ENCODE data around the gene VSIR.

Gene VSIR

DNA sequence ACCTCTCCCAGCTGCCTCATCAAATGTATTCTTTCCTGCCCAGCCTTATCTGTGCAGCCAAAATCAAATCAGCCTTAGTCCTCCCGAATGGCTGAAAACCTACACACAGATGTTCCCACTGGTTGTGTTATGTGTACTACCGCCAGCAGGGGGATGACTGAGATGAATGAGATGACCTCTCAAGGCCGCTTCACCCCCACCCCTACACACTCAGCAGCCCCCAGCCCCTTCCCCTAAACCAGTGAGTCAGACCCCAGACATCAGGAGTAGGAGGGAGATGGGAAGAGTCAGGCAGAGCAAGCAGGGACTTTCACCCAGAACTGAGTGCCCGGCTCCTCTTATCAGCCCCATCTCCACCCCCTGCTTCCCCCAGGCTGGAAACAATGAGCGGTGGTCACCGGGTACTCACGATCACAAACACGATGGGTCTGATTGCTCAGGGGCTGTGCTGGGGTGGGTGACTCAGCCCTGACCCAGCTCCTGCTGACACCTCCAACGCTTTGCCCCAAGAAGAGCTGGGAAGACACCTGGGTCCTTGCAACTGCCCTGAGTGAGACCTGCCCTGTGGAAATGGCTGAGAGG lies 47.2 kb downstream of the VSIR start:
- H3K27ac ChIP-seq (ENCODE audit: low read depth, low read length), result no peak overlapping the region
- H3K9me3 ChIP-seq (ENCODE audit: insufficient read depth, low read length), result no peaks in the 10 kb centered on the region
- H3K79me2 ChIP-seq (ENCODE audit: insufficient read depth, low read length), result no peaks in the 10 kb centered on the region
- H3F3A ChIP-seq (ENCODE audit: insufficient read depth), result no peaks in the 10 kb centered on the region
- H3K27me3 ChIP-seq (ENCODE audit: low read length), result no peaks in the 10 kb centered on the region
- H3K36me3 ChIP-seq (ENCODE audit: low read length), result no peaks in the 10 kb centered on the region
- no peak overlapping the region for H3K9ac ChIP-seq (ENCODE audit: low read length)
- no peak for TF ChIP-seq EZH2phosphoT487 (conservative IDR thresholded peaks at IDR 0.05; ENCODE audit: low read length)
- TF ChIP-seq, protein P1, sequence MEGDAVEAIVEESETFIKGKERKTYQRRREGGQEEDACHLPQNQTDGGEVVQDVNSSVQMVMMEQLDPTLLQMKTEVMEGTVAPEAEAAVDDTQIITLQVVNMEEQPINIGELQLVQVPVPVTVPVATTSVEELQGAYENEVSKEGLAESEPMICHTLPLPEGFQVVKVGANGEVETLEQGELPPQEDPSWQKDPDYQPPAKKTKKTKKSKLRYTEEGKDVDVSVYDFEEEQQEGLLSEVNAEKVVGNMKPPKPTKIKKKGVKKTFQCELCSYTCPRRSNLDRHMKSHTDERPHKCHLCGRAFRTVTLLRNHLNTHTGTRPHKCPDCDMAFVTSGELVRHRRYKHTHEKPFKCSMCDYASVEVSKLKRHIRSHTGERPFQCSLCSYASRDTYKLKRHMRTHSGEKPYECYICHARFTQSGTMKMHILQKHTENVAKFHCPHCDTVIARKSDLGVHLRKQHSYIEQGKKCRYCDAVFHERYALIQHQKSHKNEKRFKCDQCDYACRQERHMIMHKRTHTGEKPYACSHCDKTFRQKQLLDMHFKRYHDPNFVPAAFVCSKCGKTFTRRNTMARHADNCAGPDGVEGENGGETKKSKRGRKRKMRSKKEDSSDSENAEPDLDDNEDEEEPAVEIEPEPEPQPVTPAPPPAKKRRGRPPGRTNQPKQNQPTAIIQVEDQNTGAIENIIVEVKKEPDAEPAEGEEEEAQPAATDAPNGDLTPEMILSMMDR (IDR thresholded peaks at IDR 0.05; ENCODE audit: insufficient read depth, low read length, poor library complexity, severe bottlenecking), result peak; percentile 18
- no peaks in the 10 kb centered on the region for H4K20me1 ChIP-seq (ENCODE audit: low read depth, low read length)
- H3K4me2 ChIP-seq (ENCODE audit: low read depth, low read length, poor library complexity, severe bottlenecking), result no peak overlapping the region
- H2AFZ ChIP-seq (ENCODE audit: low read depth, low read length, severe bottlenecking), result no peak overlapping the region
- H3K4me3 ChIP-seq (ENCODE audit: insufficient read depth, low read length, poor library complexity, severe bottlenecking), result no peak overlapping the region
- H3K9me2 ChIP-seq (replicated peaks; ENCODE audit: insufficient read depth, low read length), result no peaks in the 10 kb centered on the region

DNA sequence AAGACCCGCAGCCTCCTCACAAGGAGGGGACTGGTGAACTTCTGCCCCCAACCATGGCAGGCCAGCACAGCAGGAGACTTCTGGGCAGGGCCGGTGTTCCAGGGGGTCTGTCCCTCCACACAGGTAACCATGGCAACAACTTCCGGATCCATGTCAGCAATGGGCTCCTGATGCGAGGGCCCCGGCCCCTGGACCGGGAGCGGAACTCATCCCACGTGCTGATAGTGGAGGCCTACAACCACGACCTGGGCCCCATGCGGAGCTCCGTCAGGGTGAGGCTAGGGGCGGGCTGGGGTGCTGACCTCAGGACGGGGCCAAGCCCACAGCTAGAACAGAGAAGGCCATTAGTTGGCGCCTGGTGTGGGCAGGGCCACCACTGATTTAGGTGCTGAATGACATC lies 48.1 kb downstream of the VSIR start:
- Histone ChIP-seq H3K4me2 (ENCODE audit: low read depth, low read length, poor library complexity, severe bottlenecking) (no peak overlapping the region), H3K9me2 (replicated peaks; ENCODE audit: insufficient read depth, low read length) (no peaks in the 10 kb centered on the region), H3K79me2 (ENCODE audit: insufficient read depth, low read length) (no peaks in the 10 kb centered on the region), H3K9ac (ENCODE audit: low read length) (no peak overlapping the region), H2AFZ (ENCODE audit: low read depth, low read length, severe bottlenecking) (no peak overlapping the region), H3K36me3 (ENCODE audit: low read length) (no peaks in the 10 kb centered on the region), H4K20me1 (ENCODE audit: low read depth, low read length) (no peaks in the 10 kb centered on the region), H3F3A (ENCODE audit: insufficient read depth) (no peaks in the 10 kb centered on the region), H3K27me3 (ENCODE audit: low read length) (no peaks in the 10 kb centered on the region), H3K27ac (ENCODE audit: low read depth, low read length) (no peak overlapping the region), H3K4me3 (ENCODE audit: insufficient read depth, low read length, poor library complexity, severe bottlenecking) (no peak overlapping the region), H3K9me3 (ENCODE audit: insufficient read depth, low read length) (no peaks in the 10 kb centered on the region)
- TF ChIP-seq, protein P1 (IDR thresholded peaks at IDR 0.05; ENCODE audit: insufficient read depth, low read length, poor library complexity, severe bottlenecking), result no peak
- TF ChIP-seq EZH2phosphoT487 (conservative IDR thresholded peaks at IDR 0.05; ENCODE audit: low read length), result no peak

DNA sequence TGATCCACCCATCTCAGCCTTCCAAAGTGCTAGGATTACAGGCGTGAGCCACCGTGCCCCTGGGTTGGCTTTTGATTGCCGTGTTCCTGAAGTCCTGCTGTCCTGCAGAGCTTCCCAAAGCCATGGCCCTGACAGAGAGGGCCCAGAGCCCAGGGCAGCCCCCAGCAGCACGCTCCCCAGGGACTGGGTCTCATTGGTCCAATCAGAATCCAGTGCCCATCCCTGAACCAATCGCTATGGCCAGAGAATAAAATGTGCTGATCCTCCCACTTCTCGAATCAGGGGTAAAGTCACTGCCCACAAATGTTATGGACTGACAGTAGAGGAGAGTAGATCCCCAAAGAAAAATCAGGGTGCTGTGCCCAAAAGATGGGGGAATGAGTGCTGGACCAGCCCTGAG lies 48.8 kb downstream of the VSIR start:
- H3K36me3 ChIP-seq (ENCODE audit: low read length), result no peaks in the 10 kb centered on the region
- H3F3A ChIP-seq (ENCODE audit: insufficient read depth), result no peaks in the 10 kb centered on the region
- no peak overlapping the region for H2AFZ ChIP-seq (ENCODE audit: low read depth, low read length, severe bottlenecking)
- no peak overlapping the region for H3K4me3 ChIP-seq (ENCODE audit: insufficient read depth, low read length, poor library complexity, severe bottlenecking)
- no peak overlapping the region for H3K27ac ChIP-seq (ENCODE audit: low read depth, low read length)
- no peaks in the 10 kb centered on the region for H4K20me1 ChIP-seq (ENCODE audit: low read depth, low read length)
- no peaks in the 10 kb centered on the region for H3K9me3 ChIP-seq (ENCODE audit: insufficient read depth, low read length)
- TF ChIP-seq EZH2phosphoT487 (conservative IDR thresholded peaks at IDR 0.05; ENCODE audit: low read length), result no peak
- TF ChIP-seq, protein P1 (IDR thresholded peaks at IDR 0.05; ENCODE audit: insufficient read depth, low read length, poor library complexity, severe bottlenecking), result no peak
- no peak overlapping the region for H3K4me2 ChIP-seq (ENCODE audit: low read depth, low read length, poor library complexity, severe bottlenecking)
- H3K9me2 ChIP-seq (replicated peaks; ENCODE audit: insufficient read depth, low read length), result no peaks in the 10 kb centered on the region
- no peak overlapping the region for H3K9ac ChIP-seq (ENCODE audit: low read length)
- H3K27me3 ChIP-seq (ENCODE audit: low read length), result no peaks in the 10 kb centered on the region
- H3K79me2 ChIP-seq (ENCODE audit: insufficient read depth, low read length), result no peaks in the 10 kb centered on the region
